T1000 (cell line): Measurements from ENCODE around the gene TTLL6.

Source experiments
- DNase-seq: peaks from one replicate; lab custom pipeline; 2025; ENCODE audit warnings: mixed read lengths; lab: John Stamatoyannopoulos, UW

Gene TTLL6

DNA sequence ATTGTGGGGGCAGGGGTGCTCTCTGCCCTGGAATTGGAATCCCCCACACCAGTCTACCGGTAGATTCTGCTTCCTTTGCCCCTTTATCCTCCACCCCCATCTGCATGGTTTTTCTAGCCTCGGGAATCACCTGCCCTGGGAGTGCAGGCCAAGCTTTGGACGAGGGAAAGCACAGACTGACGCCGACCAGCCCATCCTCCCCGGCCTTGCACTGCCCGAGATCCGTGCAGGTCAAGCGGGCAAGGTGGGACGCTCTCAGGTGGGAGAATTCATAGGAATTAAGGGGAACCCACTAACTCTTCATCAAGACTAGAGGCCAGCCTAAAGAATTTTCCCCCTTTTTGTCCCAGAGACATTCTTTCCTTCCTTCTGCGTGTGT is 78.6 kb downstream of the TTLL6 start:
- DNase-seq: no peak

- DNase-seq: no peak
These were observed 79.5 kb downstream of the TTLL6 start for GRCh38 chr17:48737330-48738043.

DNA sequence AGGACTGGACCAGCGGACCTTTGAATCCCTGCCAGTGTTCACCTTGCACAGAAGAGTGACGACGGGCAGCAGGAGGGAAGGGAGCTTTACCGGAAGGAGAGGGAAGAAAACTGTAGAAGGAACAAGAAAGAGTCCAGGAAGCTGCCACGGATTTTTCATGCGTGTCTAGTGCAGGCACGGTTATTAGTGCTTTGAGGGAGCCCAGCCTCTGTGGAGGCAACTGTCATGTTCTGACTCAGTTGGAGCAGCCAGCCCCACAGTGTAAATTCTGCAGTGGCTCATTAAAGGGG is 82.0 kb downstream of the TTLL6 start:
- no peak for DNase-seq

DNA sequence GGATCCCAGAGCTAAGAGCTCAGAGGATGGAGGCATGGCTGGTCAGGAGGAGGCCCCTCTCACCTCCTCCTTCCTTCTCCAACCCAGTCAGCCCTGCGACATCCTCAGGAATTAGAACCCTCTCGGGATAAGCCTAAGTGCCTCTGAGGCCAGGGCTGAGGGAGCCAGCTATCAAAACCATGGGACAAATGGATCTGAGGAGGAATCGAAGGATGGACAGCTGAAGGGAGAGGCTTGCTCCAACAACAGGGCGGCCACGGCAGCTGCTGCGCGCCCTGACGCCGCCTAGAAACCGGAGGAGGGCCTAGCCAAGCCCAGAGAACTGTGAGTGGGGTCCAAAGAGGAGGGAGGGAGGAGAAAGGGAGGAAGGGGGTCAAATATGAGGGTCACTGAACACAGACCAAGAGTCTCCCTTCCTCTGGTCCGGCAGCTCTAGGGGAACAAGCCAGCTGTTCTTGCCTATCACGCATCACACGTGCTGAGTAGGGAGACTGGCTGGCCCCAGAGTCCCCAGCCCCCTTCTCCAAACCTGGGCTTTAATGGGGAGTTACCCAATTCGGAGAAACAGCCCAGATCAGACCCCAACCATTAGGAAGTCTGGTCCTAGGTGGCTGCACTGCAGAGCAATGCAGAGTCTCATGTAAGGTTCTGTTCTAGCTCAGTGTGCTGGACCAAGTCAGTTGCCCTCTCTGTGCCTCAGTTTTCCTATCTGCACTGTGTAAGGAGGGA is 82.5 kb downstream of the TTLL6 start:
- no peak for DNase-seq

DNA sequence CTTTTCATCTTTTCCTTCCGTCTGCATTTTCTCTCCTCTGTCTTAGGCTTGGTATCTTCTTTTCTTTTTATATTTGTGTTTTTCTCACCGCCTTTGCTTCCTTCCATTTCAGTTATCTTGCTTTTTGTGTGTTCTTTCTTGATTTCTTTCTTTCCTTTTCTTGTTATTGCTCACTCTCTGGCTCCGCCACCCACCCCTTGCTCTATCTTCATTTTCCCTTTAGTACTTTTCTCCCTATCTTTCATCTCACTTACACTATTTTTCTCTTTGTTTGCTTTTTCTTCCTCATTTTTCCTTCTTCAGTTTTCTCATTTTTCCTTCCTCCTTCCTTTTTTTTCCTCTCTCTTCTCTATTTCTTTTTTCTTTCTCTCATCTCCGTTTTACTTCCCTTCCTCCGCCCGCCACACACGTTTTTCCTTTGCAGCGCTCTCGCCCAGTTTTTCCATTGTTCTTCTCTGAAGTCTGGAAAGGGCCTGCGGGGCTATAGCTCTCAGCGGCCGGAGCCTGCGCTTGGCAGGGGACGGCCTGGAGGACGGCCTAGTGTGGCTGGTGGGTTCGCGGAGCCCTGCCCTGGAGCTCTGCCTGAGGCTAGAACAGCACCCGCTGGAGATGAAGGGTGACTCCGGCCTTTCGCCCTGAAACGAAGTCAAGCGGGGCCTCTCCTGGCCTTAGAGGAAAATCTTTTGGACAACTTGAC is 83.2 kb downstream of the TTLL6 start:
- no peak for DNase-seq

GRCh38 chr17:48732688-48733629 is 84.1 kb downstream of the TTLL6 start:
- no peak for DNase-seq

DNA sequence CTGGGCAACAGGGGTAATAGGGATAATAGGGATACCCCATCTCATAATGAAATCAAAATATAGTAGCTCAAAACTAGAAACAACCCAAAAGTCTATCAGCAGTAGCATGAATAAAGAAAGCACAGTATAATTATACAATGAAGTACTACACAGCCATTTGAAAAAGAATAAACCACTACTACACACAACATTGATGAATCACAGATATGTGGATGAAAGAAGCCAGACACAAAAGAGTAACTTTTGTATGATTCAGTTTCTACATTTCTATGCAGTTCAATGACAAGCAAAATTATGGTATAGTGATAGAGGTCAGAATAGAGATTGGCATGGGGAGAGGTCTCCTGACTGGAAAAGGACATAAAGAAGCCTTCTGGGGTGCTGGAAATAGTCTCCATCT is 85.7 kb downstream of the TTLL6 start:
- DNase-seq: no peak

DNA sequence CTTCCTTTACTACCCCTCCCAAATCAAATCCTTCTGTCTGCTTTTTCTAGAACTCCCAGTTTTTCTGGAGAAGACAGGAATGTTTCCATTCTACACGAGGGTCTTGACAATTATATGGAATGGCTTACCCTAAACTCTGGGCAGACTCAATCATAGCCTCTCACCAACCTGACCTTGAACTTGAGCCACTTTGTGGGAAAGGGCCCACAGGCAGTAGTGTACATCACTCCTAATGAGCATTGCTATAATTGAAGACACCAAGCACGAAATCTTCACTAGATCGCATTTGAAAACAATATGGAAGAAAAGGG is 86.8 kb downstream of the TTLL6 start:
- DNase-seq: no peak

GRCh38 chr17:48729335-48730239 is 87.4 kb downstream of the TTLL6 start:
- DNase-seq: no peak

DNA sequence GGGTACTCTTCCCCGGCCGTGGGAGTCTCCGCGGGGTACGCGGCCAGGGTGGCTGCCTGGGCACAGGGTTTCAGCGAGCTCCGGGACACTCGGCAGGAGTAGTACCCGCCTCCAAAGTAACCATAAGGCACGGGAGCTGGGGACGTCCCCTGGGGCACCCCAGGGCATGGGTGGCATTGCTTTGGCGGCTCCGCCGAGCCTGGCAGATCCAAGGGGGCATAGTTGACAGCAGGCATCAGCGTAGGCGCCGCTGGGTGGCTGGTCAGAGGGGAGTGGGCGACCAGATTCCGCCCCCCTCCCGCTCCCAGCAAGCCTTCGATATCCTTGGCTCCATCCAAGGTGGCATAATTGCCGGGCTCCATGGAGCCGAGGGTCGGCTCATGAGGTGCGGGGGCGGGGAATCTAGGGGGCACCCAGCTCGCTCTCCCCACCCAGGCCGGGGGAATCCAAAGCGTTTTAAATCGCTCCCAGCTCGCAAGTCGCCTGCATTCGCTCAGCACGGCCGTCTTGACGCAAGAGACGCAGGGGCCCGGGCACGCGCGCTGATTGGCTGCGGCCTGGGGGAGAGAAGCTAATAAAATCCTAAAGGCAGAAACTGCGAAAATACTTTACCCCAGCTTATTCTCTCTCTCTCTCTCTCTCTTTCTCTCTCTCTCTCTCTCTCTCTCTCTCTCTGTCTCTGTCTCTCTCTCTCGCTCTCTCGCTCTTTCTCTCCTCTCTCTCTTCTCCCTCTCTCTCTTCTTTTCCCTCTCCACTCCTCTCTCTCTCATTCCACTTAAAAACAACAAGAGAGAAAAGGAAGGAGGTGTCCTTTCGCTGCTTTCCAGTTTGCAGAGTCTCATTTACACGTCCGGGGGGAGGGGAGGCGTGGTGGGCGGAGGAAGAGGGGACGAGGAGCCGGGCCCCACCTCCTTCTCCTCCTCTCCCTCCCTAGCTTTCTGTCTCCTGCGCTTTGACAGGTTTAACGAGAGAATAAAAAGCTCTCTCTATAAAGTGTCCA is 88.5 kb downstream of the TTLL6 start, which contains the start of gene HOXB13:
HOXB13 (minus strand) TSS at position 519 of the 1,000 bp plus-strand sequence; CDS start at position 362, 157 bp downstream.
- DNase-seq: no peak

GRCh38 chr17:48727415-48728175 is 89.4 kb downstream of the TTLL6 start:
- DNase-seq: no peak

DNA sequence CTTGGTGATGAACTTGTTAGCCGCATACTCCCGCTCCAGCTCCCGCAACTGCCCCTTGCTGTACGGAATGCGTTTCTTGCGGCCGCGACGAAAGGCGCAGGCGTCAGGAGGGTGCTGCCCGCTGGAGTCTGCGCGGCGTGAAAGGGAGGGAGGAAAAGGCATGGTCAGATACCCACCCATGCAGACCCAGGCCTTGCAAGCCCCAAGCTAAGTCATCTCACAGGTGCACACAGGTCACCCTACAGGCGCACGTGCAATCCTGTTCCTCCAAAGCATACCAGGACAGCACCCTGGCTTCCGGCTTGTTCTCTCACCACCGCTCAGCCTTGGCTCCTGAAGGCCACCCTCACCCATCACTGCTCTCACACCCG is 90.1 kb downstream of the TTLL6 start:
- DNase-seq: no peak

- DNase-seq: no peak
These were observed 90.7 kb downstream of the TTLL6 start for GRCh38 chr17:48726114-48726915.

GRCh38 chr17:48725288-48726064 is 91.6 kb downstream of the TTLL6 start:
- DNase-seq: no peak

DNA sequence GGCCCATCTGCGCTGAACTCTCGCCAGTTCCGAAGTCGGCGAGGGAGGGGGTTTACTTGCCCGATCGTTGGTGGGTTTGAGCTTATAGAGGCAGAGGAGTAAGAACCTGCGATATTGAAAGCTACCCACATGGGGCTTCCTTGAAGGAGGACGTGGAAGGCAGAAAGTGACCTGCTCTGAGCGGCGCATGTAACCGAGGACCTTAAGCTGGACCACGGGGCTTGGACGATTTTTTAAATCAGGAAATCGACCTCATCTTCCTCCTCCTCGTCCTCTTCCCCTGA is 92.1 kb downstream of the TTLL6 start:
- DNase-seq: no peak

GRCh38 chr17:48724251-48725003 is 92.6 kb downstream of the TTLL6 start:
- no peak for DNase-seq
